ENCODE measurements around the gene STARD13.

GRCh38 chr13:33076001-33076992, 209.3 kb downstream of the STARD13 start:
- TF ChIP-seq CTCF (IDR thresholded peaks at IDR 0.05) = no peak
- no peak for TF ChIP-seq EP300 (IDR thresholded peaks at IDR 0.05)
- TF ChIP-seq POLR2AphosphoS5 (IDR thresholded peaks at IDR 0.05) = no peak

Measured in stomach (tissue), 4 donors.